ENCODE results near the gene ZBTB38.

GRCh38 chr3:141342386-141342785, 25.9 kb upstream of the ZBTB38 start:
- no peak for TF ChIP-seq POLR2A (IDR thresholded peaks at IDR 0.05)
- TF ChIP-seq CTCF (IDR thresholded peaks at IDR 0.05): no peak
